ENCODE results near the gene DDX5.

DNA sequence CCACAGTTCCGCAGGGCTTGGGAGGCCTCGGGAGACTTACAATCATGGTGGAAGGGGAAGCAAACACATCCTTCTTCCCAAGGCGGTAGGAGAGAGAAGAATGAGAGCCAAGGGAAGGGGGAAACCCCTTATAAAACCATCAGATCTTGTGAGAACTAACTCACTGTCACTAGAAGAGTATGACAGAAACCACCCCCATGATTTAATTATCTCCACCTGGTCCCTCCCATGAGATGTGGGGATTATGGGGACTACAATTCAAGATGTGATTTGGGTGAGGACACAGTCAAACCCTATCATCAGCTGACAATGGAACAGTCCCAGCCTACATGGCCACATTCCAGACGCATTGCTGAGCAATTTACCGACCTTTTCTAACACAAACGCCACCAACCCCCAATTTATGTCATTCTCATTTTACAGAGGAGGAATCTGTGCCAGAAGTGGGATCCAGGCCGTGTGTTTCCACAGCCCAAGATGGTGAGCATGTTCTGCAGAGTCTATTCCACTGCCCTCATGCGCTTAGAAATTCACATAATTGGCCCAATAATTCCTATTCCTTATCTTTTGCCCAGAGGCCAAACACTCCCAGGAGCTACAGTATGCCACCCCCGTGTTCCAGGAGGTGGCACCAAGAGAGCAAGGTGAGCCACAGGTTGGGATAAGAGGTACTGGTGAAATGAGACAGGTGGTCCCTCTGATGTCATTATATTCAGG is 39.9 kb downstream of the DDX5 start:
- TF ChIP-seq, protein P1, sequence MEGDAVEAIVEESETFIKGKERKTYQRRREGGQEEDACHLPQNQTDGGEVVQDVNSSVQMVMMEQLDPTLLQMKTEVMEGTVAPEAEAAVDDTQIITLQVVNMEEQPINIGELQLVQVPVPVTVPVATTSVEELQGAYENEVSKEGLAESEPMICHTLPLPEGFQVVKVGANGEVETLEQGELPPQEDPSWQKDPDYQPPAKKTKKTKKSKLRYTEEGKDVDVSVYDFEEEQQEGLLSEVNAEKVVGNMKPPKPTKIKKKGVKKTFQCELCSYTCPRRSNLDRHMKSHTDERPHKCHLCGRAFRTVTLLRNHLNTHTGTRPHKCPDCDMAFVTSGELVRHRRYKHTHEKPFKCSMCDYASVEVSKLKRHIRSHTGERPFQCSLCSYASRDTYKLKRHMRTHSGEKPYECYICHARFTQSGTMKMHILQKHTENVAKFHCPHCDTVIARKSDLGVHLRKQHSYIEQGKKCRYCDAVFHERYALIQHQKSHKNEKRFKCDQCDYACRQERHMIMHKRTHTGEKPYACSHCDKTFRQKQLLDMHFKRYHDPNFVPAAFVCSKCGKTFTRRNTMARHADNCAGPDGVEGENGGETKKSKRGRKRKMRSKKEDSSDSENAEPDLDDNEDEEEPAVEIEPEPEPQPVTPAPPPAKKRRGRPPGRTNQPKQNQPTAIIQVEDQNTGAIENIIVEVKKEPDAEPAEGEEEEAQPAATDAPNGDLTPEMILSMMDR (IDR thresholded peaks at IDR 0.05): no peak
- no peak for TF ChIP-seq SIN3A (IDR thresholded peaks at IDR 0.05; ENCODE audit: borderline replicate concordance, insufficient read depth, low read depth, low read length)
